Colonic mucosa (tissue), 4 donors: ENCODE results near the gene FARP2. TPM values are rescaled to one million over a fixed set of nuclear protein-coding genes. Genes with fewer than 3 reads are reported as not detected.

Source experiments
- DNase-seq: peaks from one replicate; pipeline ENCODE4 v3.0.0-alpha.2; 2020
- H3K27ac ChIP-seq: fragments of 200-600 bp; one replicate; pipeline ENCODE4 v1.8.0; 2021
- H3K27me3 ChIP-seq: fragments of 200-600 bp; one replicate; pipeline ENCODE4 v1.8.0; 2021
- H3K36me3 ChIP-seq: fragments of 200-600 bp; one replicate; pipeline ENCODE4 v1.8.0; 2021
- H3K4me1 ChIP-seq: fragments of 200-600 bp; one replicate; pipeline ENCODE4 v1.8.0; 2021; ENCODE audit warnings: mild to moderate bottlenecking
- H3K4me3 ChIP-seq: fragments of 200-600 bp; one replicate; pipeline ENCODE4 v1.8.0; 2021
- H3K9ac ChIP-seq, 2 donors: one replicate each; pipeline ENCODE4 v1.7.0; 2013; ENCODE audit warnings: control low read depth in 2 of 2, low read depth in 2 of 2, low read length in 2 of 2
- H3K9me3 ChIP-seq: fragments of 200-600 bp; one replicate; pipeline ENCODE4 v1.8.0; 2021
- CTCF ChIP-seq: fragments of 200-600 bp; IDR thresholded peaks from one replicate; pipeline ENCODE4 v1.8.0; 2022; ENCODE audit warnings: antibody characterized with exemption, mild to moderate bottlenecking
- intact Hi-C: fragments of 100-400 bp; cut with DNase I; formaldehyde crosslinking; loops from one replicate; pipeline ENCODE4 v1.14.1; 2022
- total RNA-seq, 2 donors: library from RNA; stranded (reverse); fragmentation: NEBNext Ultra II Directional in 1 of 2; extraction: Animal tissue kit (Norgen Biotek cat#: 25700) in 1 of 2; gene quantifications; one replicate each; pipeline ENCODE4 v1.2.1, GENCODE V29; 2021
- donor health status: healthy.
- donor health status: DM: no; HTN: no; CAD: no.
- donor health status: DM: no; HTN: no; CAD: no.

The FARP2 gene
- total RNA-seq, 2 donors from 2014 or later: 107 to 122 TPM

- DNase-seq: no peak
- intact Hi-C loops: no loop called here
- no peaks in the 10 kb centered on the region for H3K27me3 ChIP-seq
- H3K9ac ChIP-seq: no peak overlapping the region
- H3K4me1 ChIP-seq: no peaks in the 10 kb centered on the region
- no peaks in the 10 kb centered on the region for H3K9me3 ChIP-seq
- TF ChIP-seq CTCF: no peak
- no peak overlapping the region for H3K4me3 ChIP-seq
- no peak overlapping the region for H3K27ac ChIP-seq
- no peaks in the 10 kb centered on the region for H3K36me3 ChIP-seq
Observed at GRCh38 chr2:241463276-241464135, 107.4 kb downstream of the FARP2 start.

DNA sequence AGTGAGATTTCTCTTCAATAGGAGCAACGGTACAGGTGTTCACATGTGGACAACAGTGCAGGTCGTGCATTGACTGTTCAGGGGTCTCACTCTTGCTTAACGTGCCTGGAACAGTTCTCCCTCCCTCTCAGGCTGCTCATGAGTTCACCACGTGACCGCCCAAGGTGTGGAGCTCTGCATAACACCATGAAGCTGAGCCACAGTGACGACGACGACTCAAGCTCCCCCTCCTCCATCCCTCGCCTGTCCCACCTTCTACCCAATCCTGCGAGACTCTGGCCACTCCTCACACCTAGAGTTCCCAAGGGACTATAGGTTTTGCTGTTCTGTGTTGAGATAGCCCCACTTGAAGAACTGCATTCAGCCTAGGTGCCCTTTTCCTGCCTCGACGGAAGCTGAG, 109.5 kb downstream of the FARP2 start:
- no peak overlapping the region for H3K9ac ChIP-seq
- no peaks in the 10 kb centered on the region for H3K9me3 ChIP-seq
- H3K36me3 ChIP-seq: no peaks in the 10 kb centered on the region
- H3K27me3 ChIP-seq: no peaks in the 10 kb centered on the region
- no peaks in the 10 kb centered on the region for H3K4me1 ChIP-seq
- no peak for TF ChIP-seq CTCF
- DNase-seq: no peak
- no peak overlapping the region for H3K4me3 ChIP-seq
- no peak overlapping the region for H3K27ac ChIP-seq
- intact Hi-C loops: no loop called here

- Histone ChIP-seq H3K36me3 (no peaks in the 10 kb centered on the region), H3K27me3 (no peaks in the 10 kb centered on the region), H3K9ac (no peak overlapping the region), H3K4me3 (no peak overlapping the region), H3K4me1 (no peaks in the 10 kb centered on the region), H3K27ac (no peak overlapping the region), H3K9me3 (no peaks in the 10 kb centered on the region)
- no peak for DNase-seq
- intact Hi-C loops: no loop called here
- no peak for TF ChIP-seq CTCF
Observed at GRCh38 chr2:241466230-241466629, 110.1 kb downstream of the FARP2 start.

DNA sequence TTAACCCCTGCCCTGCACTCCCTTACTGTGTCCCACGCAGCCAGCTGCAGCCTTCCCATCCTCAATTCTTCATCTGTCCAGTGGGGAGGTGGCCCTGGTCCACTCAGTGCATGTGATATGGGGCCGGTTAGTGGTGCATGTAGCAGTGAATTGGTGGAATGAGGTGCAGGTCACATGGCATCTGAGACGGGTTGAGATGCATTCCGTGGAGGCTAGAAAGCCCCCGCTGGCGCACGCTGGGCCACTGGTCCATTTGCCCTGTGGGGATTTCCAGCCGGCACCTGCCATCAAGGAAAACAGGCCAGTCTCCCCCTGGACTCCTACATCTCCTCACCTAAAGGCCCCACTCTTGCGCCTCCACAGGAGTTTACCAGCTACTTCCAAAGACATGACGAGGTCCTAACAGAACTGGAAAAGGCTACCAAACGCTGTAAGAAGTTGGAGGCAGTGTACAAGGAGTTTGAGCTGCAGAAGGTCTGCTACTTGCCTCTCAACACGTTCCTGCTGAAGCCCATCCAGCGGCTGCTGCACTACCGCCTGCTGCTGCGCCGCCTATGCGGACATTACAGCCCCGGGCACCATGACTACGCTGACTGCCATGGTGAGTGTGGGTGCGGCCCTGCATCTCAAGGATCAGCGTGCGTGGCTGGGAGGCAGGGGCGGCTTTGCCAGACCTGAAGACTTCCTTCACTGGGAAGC, 111.8 kb downstream of the FARP2 start:
- Histone ChIP-seq H3K27ac (no peak overlapping the region), H3K9me3 (no peaks in the 10 kb centered on the region), H3K4me3 (no peak overlapping the region), H3K27me3 (no peaks in the 10 kb centered on the region), H3K4me1 (no peaks in the 10 kb centered on the region), H3K9ac (no peak overlapping the region), H3K36me3 (no peaks in the 10 kb centered on the region)
- intact Hi-C loops: no loop called here
- TF ChIP-seq CTCF: no peak
- no peak for DNase-seq

DNA sequence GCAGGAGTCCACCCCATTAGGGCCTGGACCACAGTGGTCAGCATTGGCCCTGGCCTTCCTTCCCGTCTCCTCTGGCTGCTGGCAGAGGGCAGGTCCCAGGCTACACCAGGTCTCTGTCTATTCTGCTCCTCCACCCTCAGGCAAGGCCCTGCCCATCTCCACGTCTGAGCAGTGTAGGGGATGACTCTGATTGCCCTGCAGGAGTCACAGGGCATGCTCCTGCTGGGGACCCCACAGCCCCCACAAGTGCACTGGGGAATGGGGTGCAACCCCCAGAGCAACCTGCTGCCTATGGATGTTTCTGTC, 112.3 kb downstream of the FARP2 start:
- no peaks in the 10 kb centered on the region for H3K27me3 ChIP-seq
- no peak overlapping the region for H3K9ac ChIP-seq
- DNase-seq: no peak
- TF ChIP-seq CTCF: no peak
- H3K4me1 ChIP-seq: no peaks in the 10 kb centered on the region
- no peaks in the 10 kb centered on the region for H3K9me3 ChIP-seq
- no peaks in the 10 kb centered on the region for H3K36me3 ChIP-seq
- intact Hi-C loops: no loop called here
- no peak overlapping the region for H3K27ac ChIP-seq
- H3K4me3 ChIP-seq: no peak overlapping the region
